Esophagus squamous epithelium (tissue), 4 donors: Measurements from ENCODE around the gene CWC27.

Source experiments
- POLR2A ChIP-seq, 4 donors: fragments of 450-650 bp; IDR thresholded peaks; one replicate each; pipeline ENCODE4 v1.6.1; 2017; ENCODE audit warnings: antibody characterized with exemption in 4 of 4, mild to moderate bottlenecking in 4 of 4, moderate library complexity in 3 of 4
- TF ChIP-seq, protein P1 (sequence below), 6 experiments: fragments of 450-650 bp in 4 of 6; fragments of 200-600 bp in 2 of 6; sonication (generic) in 2 of 6; IDR thresholded peaks; one replicate each; pipeline ENCODE4 v1.5.1; 2016 to 2019; ENCODE audit warnings: antibody characterized with exemption in 6 of 6, mild to moderate bottlenecking in 4 of 6, moderate library complexity in 4 of 6

DNA sequence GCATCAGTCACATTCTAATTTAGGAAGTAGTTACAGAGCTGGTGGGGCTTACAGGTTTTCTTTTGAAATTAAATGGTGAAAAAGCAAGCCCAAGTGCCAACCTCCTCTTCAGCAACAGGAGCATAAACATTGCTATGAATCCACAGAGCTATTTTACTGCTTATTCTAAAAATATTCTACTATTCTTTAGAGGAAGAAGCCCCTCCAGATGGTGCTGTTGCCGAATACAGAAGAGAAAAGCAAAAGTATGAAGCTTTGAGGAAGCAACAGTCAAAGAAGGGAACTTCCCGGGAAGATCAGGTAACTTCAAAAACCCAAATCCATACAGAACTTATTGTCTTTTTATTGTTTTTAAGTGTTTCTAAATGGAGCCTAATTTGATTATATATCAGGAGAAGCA lies 202.8 kb downstream of the CWC27 start:
- TF ChIP-seq, protein P1, sequence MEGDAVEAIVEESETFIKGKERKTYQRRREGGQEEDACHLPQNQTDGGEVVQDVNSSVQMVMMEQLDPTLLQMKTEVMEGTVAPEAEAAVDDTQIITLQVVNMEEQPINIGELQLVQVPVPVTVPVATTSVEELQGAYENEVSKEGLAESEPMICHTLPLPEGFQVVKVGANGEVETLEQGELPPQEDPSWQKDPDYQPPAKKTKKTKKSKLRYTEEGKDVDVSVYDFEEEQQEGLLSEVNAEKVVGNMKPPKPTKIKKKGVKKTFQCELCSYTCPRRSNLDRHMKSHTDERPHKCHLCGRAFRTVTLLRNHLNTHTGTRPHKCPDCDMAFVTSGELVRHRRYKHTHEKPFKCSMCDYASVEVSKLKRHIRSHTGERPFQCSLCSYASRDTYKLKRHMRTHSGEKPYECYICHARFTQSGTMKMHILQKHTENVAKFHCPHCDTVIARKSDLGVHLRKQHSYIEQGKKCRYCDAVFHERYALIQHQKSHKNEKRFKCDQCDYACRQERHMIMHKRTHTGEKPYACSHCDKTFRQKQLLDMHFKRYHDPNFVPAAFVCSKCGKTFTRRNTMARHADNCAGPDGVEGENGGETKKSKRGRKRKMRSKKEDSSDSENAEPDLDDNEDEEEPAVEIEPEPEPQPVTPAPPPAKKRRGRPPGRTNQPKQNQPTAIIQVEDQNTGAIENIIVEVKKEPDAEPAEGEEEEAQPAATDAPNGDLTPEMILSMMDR (IDR thresholded peaks at IDR 0.05) = no peak
- TF ChIP-seq POLR2A (IDR thresholded peaks at IDR 0.05) = no peak
